Mucosa of stomach (tissue), 1 donor: ENCODE data around the gene SCFD2.

ENCODE experiments used
- H3K27me3 ChIP-seq: one replicate; pipeline ENCODE4 v1.7.0; 2013; ENCODE audit warnings: mild to moderate bottlenecking, low read length; ENCODE audit not compliant: control insufficient read depth, insufficient read depth
- H3K36me3 ChIP-seq: one replicate; pipeline ENCODE4 v1.7.0; 2013; ENCODE audit warnings: low read length; ENCODE audit not compliant: control insufficient read depth, insufficient read depth
- H3K4me1 ChIP-seq: one replicate; pipeline ENCODE4 v1.7.0; 2013; ENCODE audit warnings: mild to moderate bottlenecking, low read length; ENCODE audit not compliant: control insufficient read depth, insufficient read depth
- H3K4me3 ChIP-seq: one replicate; pipeline ENCODE4 v1.7.0; 2013; ENCODE audit warnings: low read length
- H3K9ac ChIP-seq: one replicate; pipeline ENCODE4 v1.7.0; 2013; ENCODE audit warnings: mild to moderate bottlenecking, low read length, moderate library complexity
- H3K9me3 ChIP-seq: one replicate; pipeline ENCODE4 v1.7.0; 2013; ENCODE audit warnings: mild to moderate bottlenecking, low read length, moderate library complexity; ENCODE audit not compliant: control insufficient read depth
- donor health status: Pancreatic carcinoma.

Gene SCFD2

GRCh38 chr4:52941450-52941849 lies 424.4 kb downstream of the SCFD2 start:
- H3K36me3 ChIP-seq: no peaks in the 10 kb centered on the region
- peaks cover 13% of the 10 kb centered on the region for H3K4me1 ChIP-seq
- no peaks in the 10 kb centered on the region for H3K9me3 ChIP-seq
- no peak overlapping the region for H3K4me3 ChIP-seq
- no peak overlapping the region for H3K9ac ChIP-seq
- H3K27me3 ChIP-seq: no peaks in the 10 kb centered on the region

GRCh38 chr4:52939739-52940138 lies 426.1 kb downstream of the SCFD2 start:
- H3K4me1 ChIP-seq: peaks cover 20% of the 10 kb centered on the region
- H3K27me3 ChIP-seq: no peaks in the 10 kb centered on the region
- H3K4me3 ChIP-seq: no peak overlapping the region
- H3K9me3 ChIP-seq: no peaks in the 10 kb centered on the region
- no peak overlapping the region for H3K9ac ChIP-seq
- no peaks in the 10 kb centered on the region for H3K36me3 ChIP-seq

DNA sequence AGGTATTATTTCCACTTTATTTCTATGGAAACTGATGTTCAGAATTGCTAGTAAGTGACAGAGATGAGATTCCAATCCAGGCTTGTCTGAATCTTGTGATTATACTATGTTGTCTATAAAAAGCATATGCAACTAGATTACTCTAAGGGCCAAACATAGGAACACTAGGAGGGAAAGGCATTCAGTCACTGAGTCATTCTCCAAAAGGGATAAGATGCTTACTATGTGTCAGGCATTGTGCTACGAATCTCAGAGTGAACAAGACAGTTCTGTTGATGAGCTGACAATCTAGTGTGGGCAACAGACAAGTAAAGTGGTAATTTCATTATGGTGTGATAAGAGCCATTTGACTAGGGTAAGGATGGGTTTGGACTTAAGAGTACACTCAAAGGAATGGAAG lies 426.5 kb downstream of the SCFD2 start:
- Histone ChIP-seq H3K9ac (no peak overlapping the region), H3K9me3 (no peaks in the 10 kb centered on the region), H3K36me3 (no peaks in the 10 kb centered on the region), H3K4me1 (peaks cover 20% of the 10 kb centered on the region), H3K4me3 (no peak overlapping the region), H3K27me3 (no peaks in the 10 kb centered on the region)

DNA sequence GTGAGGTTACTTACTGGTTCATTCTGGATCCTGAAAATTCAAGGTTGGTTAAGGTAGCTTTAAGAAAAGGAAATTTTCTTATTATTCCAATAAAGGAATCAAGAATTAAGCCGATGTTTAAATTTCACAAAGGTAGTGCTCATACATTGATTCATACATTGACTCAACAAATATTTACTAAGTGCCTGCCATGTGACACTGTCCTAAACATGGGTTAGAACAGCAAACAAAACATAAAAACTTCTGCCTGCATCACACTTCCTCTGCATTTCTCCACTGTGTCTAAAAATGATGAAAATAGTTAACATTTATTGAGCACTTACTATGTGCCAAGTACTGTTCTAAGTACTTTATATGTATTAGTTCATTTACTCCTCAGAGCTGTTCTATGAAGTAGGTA lies 428.0 kb downstream of the SCFD2 start:
- Histone ChIP-seq H3K27me3 (no peaks in the 10 kb centered on the region), H3K9ac (no peak overlapping the region), H3K36me3 (no peaks in the 10 kb centered on the region), H3K4me1 (peaks cover 20% of the 10 kb centered on the region), H3K9me3 (no peaks in the 10 kb centered on the region), H3K4me3 (no peak overlapping the region)

DNA sequence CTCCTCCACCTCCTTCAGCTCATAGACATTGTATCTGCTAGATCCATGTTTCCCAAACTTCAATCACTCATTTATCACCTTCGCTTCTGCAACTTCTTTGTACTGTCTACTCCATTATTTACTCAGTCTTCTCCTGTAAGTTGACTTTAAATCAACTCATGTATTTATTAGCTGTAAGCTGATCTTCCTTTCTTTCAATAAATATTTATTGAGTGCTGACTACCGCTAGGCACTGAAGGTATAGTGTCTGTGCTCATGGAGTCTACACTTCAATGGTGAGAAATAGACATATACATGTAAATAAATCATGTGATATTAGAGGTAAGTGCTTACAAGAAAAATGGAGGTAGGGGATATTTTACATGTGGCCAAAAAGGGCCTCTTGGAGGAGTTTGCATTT lies 429.1 kb downstream of the SCFD2 start:
- Histone ChIP-seq H3K4me3 (no peak overlapping the region), H3K4me1 (peaks cover 22% of the 10 kb centered on the region), H3K27me3 (no peaks in the 10 kb centered on the region), H3K9me3 (no peaks in the 10 kb centered on the region), H3K9ac (no peak overlapping the region), H3K36me3 (no peaks in the 10 kb centered on the region)

DNA sequence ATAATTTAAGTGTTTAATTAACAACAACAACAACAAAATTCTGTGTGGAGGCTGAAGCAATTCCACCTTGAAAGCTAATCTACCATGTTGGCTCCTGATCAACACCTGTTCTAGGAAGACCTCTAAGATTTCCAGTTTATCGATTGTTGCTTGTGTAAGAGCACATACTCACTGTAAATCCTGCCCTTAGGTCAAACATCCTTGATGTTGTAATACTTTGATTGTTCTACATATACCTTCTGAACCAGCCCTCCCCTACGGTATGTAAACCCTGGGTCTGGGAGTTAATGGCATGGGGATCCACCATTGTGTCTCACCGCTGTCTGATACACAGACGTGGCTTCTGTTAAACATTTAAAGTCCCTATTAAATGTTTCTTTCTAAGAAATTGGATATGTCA lies 430.5 kb downstream of the SCFD2 start:
- Histone ChIP-seq H3K4me1 (peaks cover 34% of the 10 kb centered on the region), H3K4me3 (no peak overlapping the region), H3K9me3 (no peaks in the 10 kb centered on the region), H3K36me3 (no peaks in the 10 kb centered on the region), H3K27me3 (no peaks in the 10 kb centered on the region), H3K9ac (no peak overlapping the region)

DNA sequence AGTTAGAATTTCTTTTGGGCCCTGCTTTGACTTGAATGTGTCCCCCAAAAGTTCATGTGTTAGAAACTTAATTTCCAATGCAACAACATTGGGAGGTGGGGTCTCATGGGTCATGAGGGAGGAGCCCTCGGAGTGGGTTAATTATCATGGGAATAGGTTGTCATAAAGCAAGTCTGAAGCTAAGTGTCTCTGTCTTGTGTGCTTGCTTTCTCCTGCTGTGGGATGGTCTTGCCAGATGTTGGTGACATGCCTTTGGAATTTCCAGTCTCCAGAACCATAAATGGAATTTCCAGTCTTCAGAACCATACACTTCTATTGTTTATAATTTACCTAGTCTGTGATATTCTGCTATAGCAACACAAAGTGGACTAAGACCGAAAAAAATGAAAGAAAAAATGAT lies 432.1 kb downstream of the SCFD2 start:
- H3K4me3 ChIP-seq: no peak overlapping the region
- no peak overlapping the region for H3K9ac ChIP-seq
- no peaks in the 10 kb centered on the region for H3K9me3 ChIP-seq
- peaks cover 34% of the 10 kb centered on the region for H3K4me1 ChIP-seq
- no peaks in the 10 kb centered on the region for H3K36me3 ChIP-seq
- no peaks in the 10 kb centered on the region for H3K27me3 ChIP-seq

DNA sequence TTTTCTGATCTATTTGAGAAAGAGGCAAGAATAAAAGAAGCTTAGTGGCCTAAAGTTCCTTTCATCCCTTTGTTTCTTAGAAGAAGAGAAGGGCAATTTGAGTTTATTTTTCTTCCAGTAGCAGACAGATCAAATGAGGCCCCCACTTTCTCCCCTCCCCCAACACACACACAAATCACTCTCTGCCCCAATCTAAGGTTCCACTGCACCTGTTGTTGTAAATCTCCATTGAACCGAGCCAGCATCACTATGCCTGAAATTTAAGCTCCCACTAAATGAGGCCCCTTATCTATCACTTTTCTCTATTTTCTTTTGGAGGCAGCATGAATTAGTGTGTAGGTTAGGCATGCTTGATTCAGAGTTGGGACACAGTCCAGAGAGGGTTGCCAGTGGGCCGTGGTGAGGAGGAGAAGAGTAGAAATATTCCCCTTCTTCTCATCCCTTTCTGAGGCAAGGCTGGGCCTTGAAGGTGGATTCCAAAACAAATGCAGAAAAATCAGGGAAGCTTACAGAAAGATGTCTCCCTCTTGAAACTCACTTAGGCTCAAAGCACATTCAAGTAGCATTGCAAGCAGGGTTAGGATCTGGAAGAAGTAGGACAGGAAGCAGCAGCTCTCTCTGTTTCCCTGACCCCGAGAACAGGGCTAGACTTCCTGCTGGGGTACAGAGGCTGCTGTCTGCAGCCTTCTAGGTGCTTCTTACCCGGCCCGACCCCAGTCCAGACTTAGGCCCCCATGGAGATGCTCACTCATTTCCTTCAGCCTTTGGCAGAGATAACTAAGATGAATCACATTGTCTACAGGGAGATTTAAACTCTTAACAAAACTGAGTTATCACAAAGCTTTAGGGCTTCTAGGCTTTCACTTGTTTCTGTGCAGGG lies 433.0 kb downstream of the SCFD2 start:
- no peaks in the 10 kb centered on the region for H3K27me3 ChIP-seq
- peaks cover 29% of the 10 kb centered on the region for H3K4me1 ChIP-seq
- H3K4me3 ChIP-seq: no peak overlapping the region
- H3K9me3 ChIP-seq: no peaks in the 10 kb centered on the region
- no peaks in the 10 kb centered on the region for H3K36me3 ChIP-seq
- H3K9ac ChIP-seq: no peak overlapping the region

DNA sequence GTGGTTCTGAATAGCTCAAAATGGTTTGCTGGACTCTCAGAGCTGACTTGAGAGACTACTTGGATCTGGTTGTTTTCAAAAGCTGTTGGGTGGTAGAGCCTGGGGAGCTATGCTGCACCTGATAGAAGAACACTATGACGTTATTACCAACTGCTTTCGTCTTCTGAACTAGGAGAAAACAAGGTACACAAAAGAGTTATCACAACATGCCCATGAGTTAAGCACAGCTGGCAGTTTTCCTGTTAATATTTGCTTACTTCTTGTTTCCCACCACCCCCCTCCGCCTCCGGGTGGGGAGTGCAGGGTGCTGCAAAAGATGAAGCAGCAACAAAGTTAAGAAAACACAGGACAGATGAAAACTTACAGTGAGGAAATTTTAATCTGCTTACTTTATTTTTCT lies 434.6 kb downstream of the SCFD2 start:
- no peak overlapping the region for H3K9ac ChIP-seq
- H3K4me3 ChIP-seq: no peak overlapping the region
- H3K27me3 ChIP-seq: no peaks in the 10 kb centered on the region
- H3K4me1 ChIP-seq: peaks cover 26% of the 10 kb centered on the region
- no peaks in the 10 kb centered on the region for H3K36me3 ChIP-seq
- H3K9me3 ChIP-seq: no peaks in the 10 kb centered on the region

DNA sequence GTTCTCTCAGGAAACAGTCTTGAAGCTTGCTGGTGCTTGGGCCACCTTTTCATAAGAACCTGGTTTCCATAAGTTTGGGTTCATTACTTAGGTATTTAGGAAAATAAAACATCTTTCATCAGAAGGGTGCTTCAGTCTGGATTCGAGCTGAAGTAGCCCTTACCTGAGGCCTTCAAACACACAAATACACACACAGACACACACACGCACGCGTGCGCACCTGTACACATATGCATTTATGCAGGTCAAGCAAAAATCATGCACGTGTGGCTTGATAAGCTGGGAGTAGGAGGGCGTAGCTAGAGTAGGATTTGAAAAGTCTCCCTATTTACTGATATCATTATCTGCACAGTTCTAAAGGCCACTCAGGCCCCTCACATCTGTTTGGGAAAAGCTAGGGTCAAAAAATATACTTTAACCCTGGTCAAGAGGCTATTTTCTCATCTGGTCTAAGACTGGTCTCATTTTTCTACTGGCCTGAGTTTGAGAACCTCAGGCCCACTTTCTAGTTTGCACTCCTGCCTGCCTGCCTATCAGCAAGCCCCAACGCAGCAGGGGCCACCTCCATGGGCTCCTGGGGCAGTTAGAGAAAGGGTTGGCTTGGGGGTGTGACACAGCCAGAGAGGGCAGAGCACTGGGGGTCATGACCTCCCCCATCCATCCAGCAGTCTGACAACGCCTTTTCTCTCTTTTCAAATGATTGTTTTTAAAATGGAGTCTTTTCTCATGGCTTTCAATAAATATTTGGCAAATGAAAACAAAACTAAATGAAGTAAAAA lies 439.5 kb downstream of the SCFD2 start:
- Histone ChIP-seq H3K36me3 (no peaks in the 10 kb centered on the region), H3K27me3 (no peaks in the 10 kb centered on the region), H3K9ac (no peak overlapping the region), H3K9me3 (no peaks in the 10 kb centered on the region), H3K4me1 (peaks cover 23% of the 10 kb centered on the region), H3K4me3 (no peak overlapping the region)

DNA sequence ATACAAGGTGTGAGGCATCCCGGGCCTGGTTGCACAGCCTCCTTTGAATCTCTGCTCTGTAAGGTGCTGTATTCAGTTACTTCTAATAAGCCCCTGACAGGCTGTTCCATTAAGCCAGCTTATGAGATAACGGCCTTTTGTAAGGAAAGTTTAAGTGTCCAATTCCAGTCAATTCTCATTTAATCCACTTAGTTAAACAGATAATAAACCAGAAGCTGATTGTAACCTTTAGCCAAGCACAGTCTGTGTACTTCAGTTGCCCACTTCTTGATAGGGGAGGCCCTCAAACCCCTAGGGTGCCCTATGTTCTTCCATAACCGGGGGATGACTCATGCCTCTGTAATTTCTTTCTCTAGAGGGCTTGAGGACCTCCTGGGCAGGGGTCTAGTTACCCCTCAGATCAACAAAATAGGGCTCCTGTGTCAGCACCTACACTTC lies 440.3 kb downstream of the SCFD2 start:
- Histone ChIP-seq H3K36me3 (no peaks in the 10 kb centered on the region), H3K4me3 (no peak overlapping the region), H3K4me1 (peaks cover 14% of the 10 kb centered on the region), H3K9ac (no peak overlapping the region), H3K9me3 (no peaks in the 10 kb centered on the region), H3K27me3 (no peaks in the 10 kb centered on the region)

DNA sequence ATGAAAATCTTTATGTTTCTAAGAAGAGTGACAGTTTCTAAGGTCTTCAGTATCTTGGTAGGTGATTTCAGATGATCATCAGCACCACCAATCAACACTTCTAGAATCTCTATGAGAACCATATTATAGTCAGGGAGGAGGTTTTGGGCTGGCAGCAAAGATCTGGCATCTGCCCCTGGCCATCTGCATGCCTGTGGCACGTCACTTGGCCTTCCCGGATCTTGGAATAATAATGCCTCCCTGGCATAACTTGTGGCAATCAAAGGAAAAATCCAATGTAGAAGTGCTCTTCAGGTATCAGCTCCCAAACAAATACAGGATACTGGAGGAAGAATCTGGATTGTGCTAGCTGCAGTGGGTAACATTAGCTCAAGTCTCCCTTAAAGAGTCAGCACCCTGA lies 446.4 kb downstream of the SCFD2 start:
- Histone ChIP-seq H3K4me3 (no peak overlapping the region), H3K9ac (no peak overlapping the region), H3K36me3 (no peaks in the 10 kb centered on the region), H3K9me3 (no peaks in the 10 kb centered on the region), H3K4me1 (peaks cover 21% of the 10 kb centered on the region), H3K27me3 (no peaks in the 10 kb centered on the region)
